ENCODE data around the gene PALM. TPM values are rescaled to one million over a fixed set of nuclear protein-coding genes. Genes with fewer than 3 reads are reported as not detected.

The PALM gene
- total RNA-seq, 1 donor from 2014 or later = 45.1 TPM

- no peak for DNase-seq (ENCODE audit: low read depth, low spot score)
- Mint-ChIP-seq H3K9me3 (peaks cover 3% of the 10 kb centered on the region), H3K27ac (ENCODE audit: unreplicated experiment) (no peak overlapping the region)
These were observed 2.0 kb downstream of the PALM start for GRCh38 chr19:710767-711166.

GRCh38 chr19:711254-711653 is 2.5 kb downstream of the PALM start:
- Mint-ChIP-seq H3K4me1 (peaks cover 10% of the 10 kb centered on the region), H3K9me3 (peaks cover 3% of the 10 kb centered on the region), H3K4me3 (peak overlapping the region; percentile 78), H3K27me3 (ENCODE audit: low read depth) (no peaks in the 10 kb centered on the region), H3K27ac (ENCODE audit: unreplicated experiment) (no peak overlapping the region), H3K36me3 (ENCODE audit: low read depth) (peaks cover 9% of the 10 kb centered on the region)
- no peak for TF ChIP-seq CTCF (conservative IDR thresholded peaks at IDR 0.05)
- DNase-seq (ENCODE audit: low read depth, low spot score) = no peak

More at GRCh38 chr19:710767-711166, 2.0 kb downstream of the PALM start:
- Mint-ChIP-seq H3K27me3 (ENCODE audit: low read depth) (no peaks in the 10 kb centered on the region), H3K36me3 (ENCODE audit: low read depth) (peaks cover 7% of the 10 kb centered on the region), H3K4me1 (peaks cover 10% of the 10 kb centered on the region), H3K4me3 (peak overlapping the region; percentile 78)
- no peak for TF ChIP-seq CTCF (conservative IDR thresholded peaks at IDR 0.05)

GRCh38 chr19:715347-715746 is 6.6 kb downstream of the PALM start:
- peaks cover 3% of the 10 kb centered on the region for H3K9me3 Mint-ChIP-seq
- no peak for TF ChIP-seq CTCF (conservative IDR thresholded peaks at IDR 0.05)
- H3K4me3 Mint-ChIP-seq = no peak overlapping the region
- DNase-seq (ENCODE audit: low read depth, low spot score) = no peak
- no peak overlapping the region for H3K27ac Mint-ChIP-seq (ENCODE audit: unreplicated experiment)
- no peaks in the 10 kb centered on the region for H3K27me3 Mint-ChIP-seq (ENCODE audit: low read depth)
- H3K36me3 Mint-ChIP-seq (ENCODE audit: low read depth) = peaks cover 9% of the 10 kb centered on the region
- peaks cover 22% of the 10 kb centered on the region for H3K4me1 Mint-ChIP-seq

- Mint-ChIP-seq H3K4me3 (peak overlapping the region; percentile 66), H3K27ac (ENCODE audit: unreplicated experiment) (peak overlapping the region; percentile 71)
These were observed 9.7 kb downstream of the PALM start for GRCh38 chr19:718251-718951.

GRCh38 chr19:718991-719512 is 10.3 kb downstream of the PALM start:
- no peak for DNase-seq (ENCODE audit: low read depth, low spot score)
- TF ChIP-seq CTCF (conservative IDR thresholded peaks at IDR 0.05) = no peak
- peaks cover 9% of the 10 kb centered on the region for H3K36me3 Mint-ChIP-seq (ENCODE audit: low read depth)
- H3K27me3 Mint-ChIP-seq (ENCODE audit: low read depth) = no peaks in the 10 kb centered on the region
- H3K4me1 Mint-ChIP-seq = peaks cover 12% of the 10 kb centered on the region
- peaks cover 3% of the 10 kb centered on the region for H3K9me3 Mint-ChIP-seq
- no peak overlapping the region for H3K27ac Mint-ChIP-seq (ENCODE audit: unreplicated experiment)
- H3K4me3 Mint-ChIP-seq = no peak overlapping the region

More at GRCh38 chr19:718251-718951, 9.7 kb downstream of the PALM start:
- peaks cover 12% of the 10 kb centered on the region for H3K4me1 Mint-ChIP-seq
- TF ChIP-seq CTCF (conservative IDR thresholded peaks at IDR 0.05) = no peak
- peaks cover 3% of the 10 kb centered on the region for H3K9me3 Mint-ChIP-seq
- H3K36me3 Mint-ChIP-seq (ENCODE audit: low read depth) = peaks cover 9% of the 10 kb centered on the region
- no peak for DNase-seq (ENCODE audit: low read depth, low spot score)
- H3K27me3 Mint-ChIP-seq (ENCODE audit: low read depth) = no peaks in the 10 kb centered on the region
